GM13977 (cell line): ENCODE data around the gene TAS1R3.

Source experiments
- DNase-seq: peaks from one replicate; pipeline ENCODE4 v3.0.0; 2012; ENCODE audit warnings: low spot score
- in situ Hi-C: fragments of 300-500 bp; cut with MboI; formaldehyde crosslinking; loops from one replicate; pipeline ENCODE4 v1.12.0; 2022; ENCODE audit warnings: low sequenced_read_pairs, low pct_unique_long_range_greater_than_20kb, mixed read lengths, inconsistent platforms; ENCODE audit not compliant: unreplicated experiment
- TF ChIP-seq, protein P1 (sequence below): IDR thresholded peaks from 2 replicates; pipeline ENCODE4 v1.5.1; 2012; ENCODE audit warnings: mild to moderate bottlenecking, control low read depth; ENCODE audit not compliant: insufficient read depth; ENCODE audit errors: extremely low read depth, missing control alignments

TAS1R3 gene

DNA sequence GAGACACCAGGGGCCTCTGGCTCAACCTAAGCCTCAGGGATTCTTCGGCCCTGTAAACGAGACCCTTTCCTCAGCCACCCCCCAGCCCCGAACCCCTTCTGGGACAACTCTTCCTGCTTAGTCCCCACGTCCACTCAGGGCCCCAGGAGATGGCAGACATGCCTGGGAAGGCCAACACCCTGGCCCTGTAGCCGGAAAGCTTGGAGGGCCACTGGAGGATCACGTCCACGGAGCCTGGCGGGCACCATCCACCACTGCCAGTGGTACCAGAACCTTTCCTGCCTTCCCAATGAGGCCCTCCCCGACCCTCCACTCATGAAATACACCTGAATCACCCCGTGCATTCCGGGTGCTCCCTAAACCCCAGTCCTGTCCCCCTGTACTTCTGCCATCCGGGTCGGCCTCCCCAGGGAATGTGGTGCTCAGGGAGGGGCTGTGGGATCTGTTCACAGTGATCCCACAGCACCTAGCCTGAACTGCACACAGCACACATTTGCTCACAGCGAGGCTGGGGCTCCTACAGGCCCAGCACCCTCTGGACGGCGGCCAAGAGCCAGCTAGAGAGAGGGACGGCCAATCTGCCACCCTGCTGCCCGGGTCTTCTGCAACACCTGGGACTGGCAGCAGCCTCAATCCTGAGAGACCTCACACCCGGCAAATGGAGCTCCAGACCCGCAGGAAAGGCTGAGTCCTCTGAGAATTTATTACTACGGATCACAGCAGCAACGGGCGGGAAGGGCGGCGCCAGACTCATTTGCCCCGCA is 42.2 kb downstream of the TAS1R3 start:
- TF ChIP-seq, protein P1, sequence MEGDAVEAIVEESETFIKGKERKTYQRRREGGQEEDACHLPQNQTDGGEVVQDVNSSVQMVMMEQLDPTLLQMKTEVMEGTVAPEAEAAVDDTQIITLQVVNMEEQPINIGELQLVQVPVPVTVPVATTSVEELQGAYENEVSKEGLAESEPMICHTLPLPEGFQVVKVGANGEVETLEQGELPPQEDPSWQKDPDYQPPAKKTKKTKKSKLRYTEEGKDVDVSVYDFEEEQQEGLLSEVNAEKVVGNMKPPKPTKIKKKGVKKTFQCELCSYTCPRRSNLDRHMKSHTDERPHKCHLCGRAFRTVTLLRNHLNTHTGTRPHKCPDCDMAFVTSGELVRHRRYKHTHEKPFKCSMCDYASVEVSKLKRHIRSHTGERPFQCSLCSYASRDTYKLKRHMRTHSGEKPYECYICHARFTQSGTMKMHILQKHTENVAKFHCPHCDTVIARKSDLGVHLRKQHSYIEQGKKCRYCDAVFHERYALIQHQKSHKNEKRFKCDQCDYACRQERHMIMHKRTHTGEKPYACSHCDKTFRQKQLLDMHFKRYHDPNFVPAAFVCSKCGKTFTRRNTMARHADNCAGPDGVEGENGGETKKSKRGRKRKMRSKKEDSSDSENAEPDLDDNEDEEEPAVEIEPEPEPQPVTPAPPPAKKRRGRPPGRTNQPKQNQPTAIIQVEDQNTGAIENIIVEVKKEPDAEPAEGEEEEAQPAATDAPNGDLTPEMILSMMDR = no peak
- DNase-seq = no peak
- in situ Hi-C loops = no loop called here

- in situ Hi-C loops = no loop called here
- TF ChIP-seq, protein P1 = no peak
- DNase-seq = no peak
Measured at GRCh38 chr1:1373815-1374588, 42.9 kb downstream of the TAS1R3 start.

DNA sequence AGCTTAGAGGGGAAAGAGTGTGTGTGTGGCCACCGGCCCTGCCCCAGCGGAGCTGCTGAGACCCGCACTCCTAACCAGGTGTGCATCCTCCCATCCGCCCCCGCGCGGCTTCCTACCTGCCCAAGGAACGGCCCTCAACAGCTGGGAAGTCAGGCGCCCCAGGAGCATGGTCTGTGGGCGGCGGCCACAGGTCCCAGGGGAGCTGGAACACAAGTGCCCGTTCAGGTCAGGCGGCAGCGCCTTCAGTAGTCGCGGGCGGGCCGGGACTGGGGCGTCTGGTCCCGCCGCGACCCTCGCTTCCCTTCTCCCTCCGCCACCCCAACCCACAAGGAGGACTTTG is 43.5 kb downstream of the TAS1R3 start:
- in situ Hi-C loops = no loop called here
- TF ChIP-seq, protein P1 = no peak
- no peak for DNase-seq

GRCh38 chr1:1374929-1375662 is 44.0 kb downstream of the TAS1R3 start, which contains the start of gene AURKAIP1:
Gene AURKAIP1 (minus strand): TSS chr1:1375207. CDS start chr1:1374756, 451 bp downstream.
- TF ChIP-seq, protein P1 = peak; percentile 38
- in situ Hi-C loops = no loop called here
- DNase-seq = peak; percentile 99

- in situ Hi-C loops = no loop called here
- no peak for DNase-seq
- TF ChIP-seq, protein P1 = no peak
Measured at GRCh38 chr1:1376551-1377226, 45.6 kb downstream of the TAS1R3 start.

DNA sequence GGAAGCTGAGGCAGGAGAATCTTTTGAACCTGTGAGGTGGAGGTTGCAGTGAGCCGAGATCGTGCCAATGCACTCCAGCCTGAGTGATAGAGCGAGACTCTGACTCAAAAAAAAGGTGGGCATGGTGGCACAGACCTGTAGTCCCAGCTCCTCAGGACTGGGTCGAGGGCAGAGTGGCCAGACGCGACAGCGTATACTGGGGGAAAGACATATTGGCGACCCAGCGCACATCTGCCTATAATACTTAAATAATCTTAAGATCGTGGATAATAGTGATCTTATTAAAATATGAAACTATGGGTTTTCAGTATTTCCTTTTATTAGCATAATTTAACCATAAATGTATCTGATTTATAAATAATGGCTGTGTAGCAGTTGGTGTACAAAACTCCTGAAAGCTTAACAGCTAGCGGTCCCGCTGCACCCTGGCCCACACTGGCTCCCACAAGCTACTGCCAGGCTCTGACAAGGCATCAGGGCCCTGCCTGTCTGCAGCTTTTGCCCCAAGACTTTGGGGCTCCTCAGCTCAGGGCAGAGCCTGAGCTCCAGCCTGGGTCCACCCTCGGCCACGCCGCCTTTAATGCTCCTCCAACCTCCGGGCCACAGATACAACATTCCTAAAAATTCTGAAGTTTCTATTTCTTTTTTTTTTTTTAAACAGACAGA is 46.6 kb downstream of the TAS1R3 start:
- in situ Hi-C loops = no loop called here

More for the DNA sequence above, 46.6 kb downstream of the TAS1R3 start:
- DNase-seq = no peak
- TF ChIP-seq, protein P1 = no peak
